Colon (tissue), 2 donors: ENCODE data around the gene CES2.
"Not testable (repeated sequence)": the region's sequence is repeated elsewhere in the genome, so short reads cannot be mapped to it uniquely, and the experiment has no call there.

ENCODE experiments used
- FAIRE-seq: peaks from 2 replicates; lab custom pipeline; 2012; peaks lifted over from hg19 to GRCh38; lab: Jason Lieb, UNC
- donor health status: control.
- donor health status: control.

The CES2 gene

GRCh38 chr16:66954097-66954659 lies 18.9 kb downstream of the CES2 start:
- no peak for FAIRE-seq

- not testable (repeated sequence) for FAIRE-seq
Observed at GRCh38 chr16:66955363-66956153, 20.2 kb downstream of the CES2 start.

GRCh38 chr16:66956154-66956457 lies 20.8 kb downstream of the CES2 start:
- FAIRE-seq = not testable (repeated sequence)

- FAIRE-seq = no peak
Observed at GRCh38 chr16:66958857-66959703, 23.8 kb downstream of the CES2 start.

- FAIRE-seq = no peak
Observed at GRCh38 chr16:66959704-66960161, 24.4 kb downstream of the CES2 start.

- FAIRE-seq = no peak
Observed at GRCh38 chr16:66960270-66960669, 25.0 kb downstream of the CES2 start.

GRCh38 chr16:66961065-66961744 lies 25.9 kb downstream of the CES2 start, which contains the start of gene CES3:
Gene CES3 (plus strand): TSS chr16:66961266. CDS start chr16:66961308, 42 bp downstream.
- no peak for FAIRE-seq

GRCh38 chr16:66961914-66962313 lies 26.6 kb downstream of the CES2 start:
- FAIRE-seq = no peak

GRCh38 chr16:66964049-66964448 lies 28.7 kb downstream of the CES2 start:
- FAIRE-seq = no peak

- FAIRE-seq = no peak
Observed at GRCh38 chr16:66968847-66969246, 33.5 kb downstream of the CES2 start.

- no peak for FAIRE-seq
Observed at GRCh38 chr16:66970775-66971720, 35.7 kb downstream of the CES2 start.

GRCh38 chr16:66972983-66973382 lies 37.7 kb downstream of the CES2 start:
- no peak for FAIRE-seq

GRCh38 chr16:66973716-66974115 lies 38.4 kb downstream of the CES2 start:
- FAIRE-seq = no peak

GRCh38 chr16:66974156-66974931 lies 39.0 kb downstream of the CES2 start:
- not testable (repeated sequence) for FAIRE-seq

- FAIRE-seq = not testable (repeated sequence)
Observed at GRCh38 chr16:66974932-66975246, 39.6 kb downstream of the CES2 start.

- FAIRE-seq = no peak
Observed at GRCh38 chr16:66975302-66975893, 40.1 kb downstream of the CES2 start.

- FAIRE-seq = no peak
Observed at GRCh38 chr16:66976746-66977145, 41.4 kb downstream of the CES2 start.

- no peak for FAIRE-seq
Observed at GRCh38 chr16:66977341-66978113, 42.2 kb downstream of the CES2 start.

- no peak for FAIRE-seq
Observed at GRCh38 chr16:66979011-66979717, 43.8 kb downstream of the CES2 start.
